PFSK-1 (cell line): ENCODE data around the gene FANCC.

Experiments
- FOXP2 ChIP-seq: optimal IDR thresholded peaks from 2 replicates; pipeline ENCODE3; 2011; ENCODE audit warnings: borderline replicate concordance, control low read depth, inconsistent platforms; ENCODE audit not compliant: insufficient read depth; ENCODE audit errors: extremely low read length, extremely low read depth
- POLR2AphosphoS5 ChIP-seq: IDR thresholded peaks from 2 replicates; pipeline ENCODE4 v1.6.1; 2012; ENCODE audit warnings: low read depth, mild to moderate bottlenecking, control low read depth, low read length, moderate library complexity
- REST ChIP-seq, 2 experiments: IDR thresholded peaks; 2 replicates each; pipeline versions ENCODE4 v1.6.1 to v1.8.0; 2011 to 2012; ENCODE audit warnings: low read depth in 2 of 2, low read length in 2 of 2, control low read depth in 1 of 2, inconsistent platforms in 1 of 2, mild to moderate bottlenecking in 1 of 2, moderate library complexity in 1 of 2; ENCODE audit not compliant: insufficient read depth in 1 of 2
- SIN3A ChIP-seq: IDR thresholded peaks from 2 replicates; pipeline ENCODE4 v1.6.1; 2012; ENCODE audit warnings: mild to moderate bottlenecking, low read length, moderate library complexity, borderline replicate concordance; ENCODE audit not compliant: insufficient read depth
- TAF1 ChIP-seq: IDR thresholded peaks from 2 replicates; pipeline ENCODE4 v1.6.1; 2012; ENCODE audit warnings: low read length, control low read depth, borderline replicate concordance; ENCODE audit not compliant: insufficient read depth

- TF ChIP-seq TAF1: no peak
- TF ChIP-seq POLR2AphosphoS5: no peak
- no peak for TF ChIP-seq REST (IDR thresholded peaks at IDR 0.05; ENCODE audit: insufficient read depth in 1 of 2, low read depth in 2 of 2, low read length in 2 of 2)
- TF ChIP-seq SIN3A: no peak
- TF ChIP-seq FOXP2: no peak
Observed at GRCh38 chr9:95343725-95344287, 26.3 kb upstream of the FANCC start.
